DMS114 treated with DMSO at 0.1 percent for 48 hours (cell line): ENCODE measurements around the gene SLX9.

Source experiments
- DNase-seq: peaks from one replicate; lab custom pipeline; 2025; ENCODE audit not compliant: unreplicated experiment; lab: John Stamatoyannopoulos, UW

SLX9 gene

GRCh38 chr21:44987886-44988606 is 48.2 kb downstream of the SLX9 start:
- DNase-seq: no peak

- DNase-seq: no peak
These were observed 49.0 kb downstream of the SLX9 start for GRCh38 chr21:44988607-44989536.

GRCh38 chr21:44989537-44989886 is 49.7 kb downstream of the SLX9 start:
- DNase-seq: no peak

- DNase-seq: no peak
These were observed 50.3 kb downstream of the SLX9 start for GRCh38 chr21:44989943-44990780.

- DNase-seq: no peak
These were observed 51.1 kb downstream of the SLX9 start for GRCh38 chr21:44990921-44991320.

- DNase-seq: no peak
These were observed 52.0 kb downstream of the SLX9 start for GRCh38 chr21:44991538-44992483.

- no peak for DNase-seq
These were observed 52.8 kb downstream of the SLX9 start for GRCh38 chr21:44992608-44993031.

- no peak for DNase-seq
These were observed 53.7 kb downstream of the SLX9 start for GRCh38 chr21:44993321-44994046.

- no peak for DNase-seq
These were observed 54.3 kb downstream of the SLX9 start for GRCh38 chr21:44994047-44994694.

GRCh38 chr21:44994695-44995342 is 55.0 kb downstream of the SLX9 start:
- DNase-seq: no peak

- no peak for DNase-seq
These were observed 55.6 kb downstream of the SLX9 start for GRCh38 chr21:44995343-44995941.

GRCh38 chr21:44996096-44996495 is 56.3 kb downstream of the SLX9 start:
- DNase-seq: no peak

- no peak for DNase-seq
These were observed 56.7 kb downstream of the SLX9 start for GRCh38 chr21:44996501-44996921.

- no peak for DNase-seq
These were observed 57.4 kb downstream of the SLX9 start for GRCh38 chr21:44996983-44997936.

GRCh38 chr21:44998086-44998620 is 58.3 kb downstream of the SLX9 start:
- DNase-seq: no peak

- no peak for DNase-seq
These were observed 59.0 kb downstream of the SLX9 start for GRCh38 chr21:44998621-44999427.
